Ishikawa (cell line): ENCODE data around the gene SYP.

Experiments
- CEBPB ChIP-seq: IDR thresholded peaks from 2 replicates; pipeline ENCODE4 v1.6.1; 2012
- EGR1 ChIP-seq: IDR thresholded peaks from 2 replicates; pipeline ENCODE4 v1.6.1; 2012
- EP300 ChIP-seq: IDR thresholded peaks from 2 replicates; pipeline ENCODE4 v1.6.1; 2012; ENCODE audit warnings: borderline replicate concordance
- FOXM1 ChIP-seq: IDR thresholded peaks from 2 replicates; pipeline ENCODE4 v1.6.1; 2012; ENCODE audit warnings: low read depth, borderline replicate concordance
- NFIC ChIP-seq: IDR thresholded peaks from 2 replicates; pipeline ENCODE4 v1.6.1; 2012
- RAD21 ChIP-seq: IDR thresholded peaks from 2 replicates; pipeline ENCODE4 v1.6.1; 2012; ENCODE audit warnings: low read depth
- REST ChIP-seq: IDR thresholded peaks from 2 replicates; pipeline ENCODE4 v1.6.1; 2012; ENCODE audit warnings: low read depth, mild to moderate bottlenecking
- TAF1 ChIP-seq: IDR thresholded peaks from 2 replicates; pipeline ENCODE4 v1.6.1; 2012; ENCODE audit warnings: low read depth, mild to moderate bottlenecking
- TCF12 ChIP-seq: IDR thresholded peaks from 2 replicates; pipeline ENCODE4 v1.6.1; 2012; ENCODE audit warnings: low read depth
- YY1 ChIP-seq: IDR thresholded peaks from 2 replicates; pipeline ENCODE4 v1.6.1; 2012; ENCODE audit warnings: low read depth

The SYP gene

GRCh38 chrX:49142264-49142663 lies 57.7 kb downstream of the SYP start:
- peak; percentile 28 for TF ChIP-seq RAD21

DNA sequence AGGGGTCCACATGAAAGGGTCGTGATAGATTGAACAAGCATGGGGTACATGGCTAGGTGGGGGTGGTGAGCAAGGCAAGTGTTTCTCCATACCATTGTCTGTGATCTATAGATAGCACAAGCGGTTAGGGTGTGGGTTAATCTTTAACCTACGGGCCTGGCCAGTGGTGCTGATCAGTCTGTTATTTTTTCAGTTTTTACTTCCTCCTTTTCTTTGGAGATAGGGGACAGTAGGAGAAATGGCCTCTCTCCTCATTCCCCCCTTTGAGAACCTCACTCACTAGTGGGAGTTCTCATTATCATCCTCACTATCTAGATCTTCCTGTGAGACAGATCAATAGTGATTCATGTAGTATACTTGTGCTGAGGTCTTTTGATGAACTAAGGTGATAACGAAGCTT lies 60.3 kb downstream of the SYP start:
- TF ChIP-seq TCF12 (no peak), CEBPB (no peak), EP300 (no peak), YY1 (no peak), FOXM1 (no peak), REST (no peak), EGR1 (no peak), TAF1 (no peak), RAD21 (no peak), NFIC (no peak)
